ENCODE results near the gene POF1B.

DNA sequence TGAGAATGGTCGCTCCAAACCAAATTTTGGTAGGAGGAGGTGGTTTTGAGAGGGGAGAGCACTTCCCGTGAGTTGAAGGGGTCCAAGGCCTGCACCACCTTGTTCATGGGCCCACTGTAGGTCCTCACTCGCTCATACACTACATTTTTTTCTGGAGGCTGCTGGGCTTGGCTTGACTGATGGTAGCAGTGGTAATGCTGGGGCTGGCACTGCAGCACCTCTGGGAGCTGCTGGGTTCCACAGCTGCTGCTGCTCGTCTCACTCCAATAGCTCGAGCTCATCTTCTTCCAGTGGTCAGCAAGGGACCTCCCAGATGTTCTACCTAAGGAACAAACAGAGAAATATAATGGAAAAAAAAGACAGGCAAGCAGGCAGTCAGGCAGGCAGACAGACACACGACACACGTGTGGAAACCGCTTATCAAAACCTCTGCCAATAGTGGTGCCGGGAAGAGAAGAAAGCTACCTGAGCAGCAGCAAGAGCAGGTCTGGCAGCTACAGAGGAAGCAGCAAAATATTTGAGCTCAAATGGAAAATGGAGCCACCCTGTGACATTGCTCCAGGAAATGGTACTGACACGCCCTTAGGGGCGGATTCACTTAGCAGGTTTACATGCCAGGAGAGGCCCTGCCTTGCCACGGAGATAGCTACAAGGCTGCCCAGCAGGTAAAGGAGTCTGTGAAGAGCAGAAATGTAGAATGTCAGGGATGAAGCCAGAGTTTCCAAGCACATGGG is at the start of gene POF1B:
- TF ChIP-seq, protein P1, sequence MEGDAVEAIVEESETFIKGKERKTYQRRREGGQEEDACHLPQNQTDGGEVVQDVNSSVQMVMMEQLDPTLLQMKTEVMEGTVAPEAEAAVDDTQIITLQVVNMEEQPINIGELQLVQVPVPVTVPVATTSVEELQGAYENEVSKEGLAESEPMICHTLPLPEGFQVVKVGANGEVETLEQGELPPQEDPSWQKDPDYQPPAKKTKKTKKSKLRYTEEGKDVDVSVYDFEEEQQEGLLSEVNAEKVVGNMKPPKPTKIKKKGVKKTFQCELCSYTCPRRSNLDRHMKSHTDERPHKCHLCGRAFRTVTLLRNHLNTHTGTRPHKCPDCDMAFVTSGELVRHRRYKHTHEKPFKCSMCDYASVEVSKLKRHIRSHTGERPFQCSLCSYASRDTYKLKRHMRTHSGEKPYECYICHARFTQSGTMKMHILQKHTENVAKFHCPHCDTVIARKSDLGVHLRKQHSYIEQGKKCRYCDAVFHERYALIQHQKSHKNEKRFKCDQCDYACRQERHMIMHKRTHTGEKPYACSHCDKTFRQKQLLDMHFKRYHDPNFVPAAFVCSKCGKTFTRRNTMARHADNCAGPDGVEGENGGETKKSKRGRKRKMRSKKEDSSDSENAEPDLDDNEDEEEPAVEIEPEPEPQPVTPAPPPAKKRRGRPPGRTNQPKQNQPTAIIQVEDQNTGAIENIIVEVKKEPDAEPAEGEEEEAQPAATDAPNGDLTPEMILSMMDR (IDR thresholded peaks at IDR 0.05; ENCODE audit: low read depth, low read length), result no peak
- no peak for TF ChIP-seq EZH2phosphoT487 (IDR thresholded peaks at IDR 0.05; ENCODE audit: low read depth)
